ENCODE results near the gene ME2. TPM values are rescaled to one million over a fixed set of nuclear protein-coding genes. Genes with fewer than 3 reads are reported as not detected.

The ME2 gene
- total RNA-seq, 2 donors from 2014 or later: 42.6 to 73.6 TPM

DNA sequence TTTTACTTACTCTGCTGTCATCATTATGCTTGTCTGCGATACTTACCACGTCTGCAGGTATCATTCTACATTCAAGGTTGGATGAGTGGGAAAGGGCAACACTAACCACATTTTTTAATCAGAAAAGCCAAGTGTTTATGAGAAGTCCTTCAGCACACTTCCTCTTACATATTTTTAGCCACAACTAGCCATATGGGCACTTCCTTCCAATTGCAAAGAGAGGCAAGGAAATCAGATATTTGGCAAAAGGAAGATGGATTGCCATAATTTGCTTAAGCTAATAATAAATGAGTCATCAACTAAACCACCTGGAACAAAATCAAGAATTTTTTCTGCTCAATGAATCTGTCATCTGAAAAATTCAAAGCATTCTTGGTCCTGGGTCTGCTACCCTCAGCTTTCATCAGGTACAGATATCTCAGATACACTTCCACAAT is 42.4 kb upstream of the ME2 start:
- no peak for ATAC-seq (ENCODE audit: insufficient number of reproducible peaks, low FRiP score, low read depth)
- Histone ChIP-seq H3K4me1 (ENCODE audit: control insufficient read depth in 1 of 2, low read depth in 2 of 2) (no peaks in the 10 kb centered on the region), H3K9me3 (no peaks in the 10 kb centered on the region), H3K27me3 (replicated peaks; ENCODE audit: insufficient read depth) (no peaks in the 10 kb centered on the region), H3K27ac (no peak overlapping the region), H3K4me3 (no peak overlapping the region), H3K36me3 (no peaks in the 10 kb centered on the region)
- TF ChIP-seq, protein P1, sequence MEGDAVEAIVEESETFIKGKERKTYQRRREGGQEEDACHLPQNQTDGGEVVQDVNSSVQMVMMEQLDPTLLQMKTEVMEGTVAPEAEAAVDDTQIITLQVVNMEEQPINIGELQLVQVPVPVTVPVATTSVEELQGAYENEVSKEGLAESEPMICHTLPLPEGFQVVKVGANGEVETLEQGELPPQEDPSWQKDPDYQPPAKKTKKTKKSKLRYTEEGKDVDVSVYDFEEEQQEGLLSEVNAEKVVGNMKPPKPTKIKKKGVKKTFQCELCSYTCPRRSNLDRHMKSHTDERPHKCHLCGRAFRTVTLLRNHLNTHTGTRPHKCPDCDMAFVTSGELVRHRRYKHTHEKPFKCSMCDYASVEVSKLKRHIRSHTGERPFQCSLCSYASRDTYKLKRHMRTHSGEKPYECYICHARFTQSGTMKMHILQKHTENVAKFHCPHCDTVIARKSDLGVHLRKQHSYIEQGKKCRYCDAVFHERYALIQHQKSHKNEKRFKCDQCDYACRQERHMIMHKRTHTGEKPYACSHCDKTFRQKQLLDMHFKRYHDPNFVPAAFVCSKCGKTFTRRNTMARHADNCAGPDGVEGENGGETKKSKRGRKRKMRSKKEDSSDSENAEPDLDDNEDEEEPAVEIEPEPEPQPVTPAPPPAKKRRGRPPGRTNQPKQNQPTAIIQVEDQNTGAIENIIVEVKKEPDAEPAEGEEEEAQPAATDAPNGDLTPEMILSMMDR (IDR thresholded peaks at IDR 0.05): no peak
- no peak for DNase-seq (ENCODE audit: low spot score)

DNA sequence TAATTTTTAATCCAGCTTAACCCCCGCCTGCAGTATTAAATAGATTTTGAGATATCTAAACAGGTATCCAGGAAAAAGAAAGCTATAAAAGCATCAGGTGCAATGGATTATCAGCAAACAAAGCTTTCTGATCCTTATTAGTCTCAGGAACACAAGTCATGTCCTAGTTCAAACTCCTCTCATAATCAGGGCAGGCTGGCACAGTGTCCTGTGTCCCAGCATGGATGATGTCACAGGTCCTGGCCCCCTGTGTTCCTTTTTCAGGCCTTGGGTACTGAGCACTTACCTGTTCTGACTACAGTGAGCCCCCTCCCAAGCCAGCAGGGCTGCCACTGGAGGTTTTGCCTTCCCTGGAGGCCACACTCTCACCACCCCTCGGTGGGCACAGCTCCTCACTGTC is 39.6 kb upstream of the ME2 start:
- ATAC-seq (ENCODE audit: insufficient number of reproducible peaks, low FRiP score, low read depth) (no peak), DNase-seq (ENCODE audit: low spot score) (no peak)
- TF ChIP-seq, protein P1 (IDR thresholded peaks at IDR 0.05): no peak
- H3K36me3 ChIP-seq: no peaks in the 10 kb centered on the region
- no peak overlapping the region for H3K27ac ChIP-seq
- no peaks in the 10 kb centered on the region for H3K9me3 ChIP-seq
- no peak overlapping the region for H3K4me3 ChIP-seq
- H3K4me1 ChIP-seq (ENCODE audit: control insufficient read depth in 1 of 2, low read depth in 2 of 2): no peaks in the 10 kb centered on the region
- no peaks in the 10 kb centered on the region for H3K27me3 ChIP-seq (replicated peaks; ENCODE audit: insufficient read depth)

DNA sequence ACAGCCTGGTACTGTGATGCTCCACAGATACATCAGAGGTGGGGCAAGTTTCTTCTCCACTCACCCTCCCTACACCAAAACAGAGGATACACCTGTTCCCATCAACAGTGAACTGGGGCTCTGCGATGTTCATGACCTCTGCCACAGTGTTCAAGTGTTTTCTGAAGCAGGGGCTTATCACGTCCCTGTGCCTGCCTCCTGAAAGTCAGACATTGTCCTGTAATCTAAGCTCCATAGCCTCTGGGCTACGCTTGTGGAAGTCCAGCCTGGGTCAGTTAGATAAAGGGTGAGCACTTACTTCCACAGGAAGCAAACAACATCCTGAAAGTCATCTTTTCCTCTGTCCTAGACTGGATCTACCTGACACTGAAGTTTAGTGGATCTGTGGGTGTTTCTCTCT is 38.9 kb upstream of the ME2 start:
- no peak for ATAC-seq (ENCODE audit: insufficient number of reproducible peaks, low FRiP score, low read depth)
- H3K27me3 ChIP-seq (replicated peaks; ENCODE audit: insufficient read depth): no peaks in the 10 kb centered on the region
- H3K4me3 ChIP-seq: no peak overlapping the region
- H3K4me1 ChIP-seq (ENCODE audit: control insufficient read depth in 1 of 2, low read depth in 2 of 2): no peaks in the 10 kb centered on the region
- TF ChIP-seq, protein P1 (IDR thresholded peaks at IDR 0.05): no peak
- no peaks in the 10 kb centered on the region for H3K9me3 ChIP-seq
- no peaks in the 10 kb centered on the region for H3K36me3 ChIP-seq
- no peak for DNase-seq (ENCODE audit: low spot score)
- H3K27ac ChIP-seq: no peak overlapping the region

DNA sequence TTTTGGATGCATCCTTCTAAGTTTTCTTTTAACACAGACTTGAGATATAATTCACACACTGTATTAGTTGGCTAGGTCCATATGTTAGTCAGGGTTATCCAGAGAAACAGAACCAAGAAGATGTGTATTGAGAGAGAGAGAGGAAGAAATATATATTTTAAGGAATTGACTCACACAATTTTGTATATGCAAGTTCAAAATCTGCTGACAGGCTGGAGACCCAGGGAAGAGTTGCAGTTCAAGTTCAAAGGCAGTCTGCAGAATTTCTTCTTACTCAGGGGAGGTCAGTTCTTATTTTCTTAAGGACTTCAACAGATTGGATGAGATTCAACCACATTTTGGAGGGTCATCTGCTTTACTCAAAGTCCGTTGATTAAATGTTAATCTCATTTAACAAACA is 36.1 kb upstream of the ME2 start:
- no peaks in the 10 kb centered on the region for H3K9me3 ChIP-seq
- DNase-seq (ENCODE audit: low spot score): no peak
- H3K27me3 ChIP-seq (replicated peaks; ENCODE audit: insufficient read depth): no peaks in the 10 kb centered on the region
- no peak overlapping the region for H3K27ac ChIP-seq
- no peaks in the 10 kb centered on the region for H3K36me3 ChIP-seq
- no peak for ATAC-seq (ENCODE audit: insufficient number of reproducible peaks, low FRiP score, low read depth)
- TF ChIP-seq, protein P1 (IDR thresholded peaks at IDR 0.05): no peak
- no peaks in the 10 kb centered on the region for H3K4me1 ChIP-seq (ENCODE audit: control insufficient read depth in 1 of 2, low read depth in 2 of 2)
- no peak overlapping the region for H3K4me3 ChIP-seq

DNA sequence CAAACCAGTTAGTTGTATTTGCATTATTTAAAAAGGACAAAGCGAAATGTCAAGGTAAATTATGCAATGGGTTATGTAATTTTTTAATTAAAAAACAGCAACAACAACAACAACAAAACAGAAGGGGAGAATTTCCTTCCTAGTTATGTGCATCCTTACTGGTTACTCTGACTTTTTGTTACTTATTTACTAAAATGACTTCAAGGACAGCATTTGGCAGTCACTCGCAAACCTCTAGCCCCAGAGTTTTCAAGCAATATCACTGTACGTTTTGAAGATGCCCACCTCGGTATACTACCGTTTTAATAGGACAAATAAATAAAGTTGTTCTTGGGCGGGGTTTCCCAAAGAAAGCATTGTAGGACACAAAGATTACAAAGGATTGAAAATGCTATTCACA is 34.4 kb upstream of the ME2 start:
- ATAC-seq (ENCODE audit: insufficient number of reproducible peaks, low FRiP score, low read depth) (no peak), DNase-seq (ENCODE audit: low spot score) (no peak)
- H3K4me3 ChIP-seq: no peak overlapping the region
- no peaks in the 10 kb centered on the region for H3K9me3 ChIP-seq
- TF ChIP-seq, protein P1 (IDR thresholded peaks at IDR 0.05): no peak
- no peaks in the 10 kb centered on the region for H3K4me1 ChIP-seq (ENCODE audit: control insufficient read depth in 1 of 2, low read depth in 2 of 2)
- no peaks in the 10 kb centered on the region for H3K36me3 ChIP-seq
- no peak overlapping the region for H3K27ac ChIP-seq
- H3K27me3 ChIP-seq (replicated peaks; ENCODE audit: insufficient read depth): no peaks in the 10 kb centered on the region

Data from thoracic aorta (tissue), 2 donors.